HUES64 (cell line): ENCODE results near the gene REG3A.

Experiments
- H3K27ac ChIP-seq: 2 replicates; pipeline ENCODE4 v1.7.0; 2013; ENCODE audit warnings: low read depth, low read length, inconsistent platforms
- H3K27me3 ChIP-seq: 2 replicates; pipeline ENCODE4 v1.6.1; 2013; ENCODE audit warnings: mild to moderate bottlenecking, low read length; ENCODE audit not compliant: insufficient read depth
- H3K36me3 ChIP-seq: 2 replicates; pipeline ENCODE4 v1.6.1; 2013; ENCODE audit warnings: mild to moderate bottlenecking, low read length; ENCODE audit not compliant: insufficient read depth
- H3K4me1 ChIP-seq: 2 replicates; pipeline ENCODE4 v1.6.1; 2013; ENCODE audit warnings: mild to moderate bottlenecking, low read length, moderate library complexity; ENCODE audit not compliant: insufficient read depth
- H3K4me3 ChIP-seq: 2 replicates; pipeline ENCODE4 v1.5.1; 2013; ENCODE audit warnings: mild to moderate bottlenecking, low read length, moderate library complexity
- H3K9ac ChIP-seq: 2 replicates; pipeline ENCODE4 v1.6.1; 2013; ENCODE audit warnings: mild to moderate bottlenecking, low read depth, low read length
- H3K9me3 ChIP-seq: 2 replicates; pipeline ENCODE4 v1.6.1; 2013; ENCODE audit warnings: low read depth, low read length; ENCODE audit not compliant: insufficient read depth
- WGBS: fragments of 150-250, 120-280 bp; methylation state at CpG from one replicate; pipeline ENCODE4 v1.1.7; 2013; ENCODE audit warnings: missing lambda C conversion rate; 5-methylcytosine and 5-hydroxymethylcytosine counted together

REG3A gene

GRCh38 chr2:79162132-79162531 lies 2.6 kb upstream of the REG3A start:
- 80% methylated on average over 2 of the region's 2 CpGs for WGBS
- no peaks in the 10 kb centered on the region for H3K27me3 ChIP-seq
- H3K4me3 ChIP-seq, result no peak overlapping the region
- H3K4me1 ChIP-seq, result no peaks in the 10 kb centered on the region
- no peaks in the 10 kb centered on the region for H3K36me3 ChIP-seq
- no peak overlapping the region for H3K9ac ChIP-seq
- H3K9me3 ChIP-seq, result no peaks in the 10 kb centered on the region
- no peak overlapping the region for H3K27ac ChIP-seq

GRCh38 chr2:79159030-79159429 lies 523 bp downstream of the REG3A start:
- Histone ChIP-seq H3K27me3 (no peaks in the 10 kb centered on the region), H3K9me3 (no peaks in the 10 kb centered on the region), H3K4me1 (no peaks in the 10 kb centered on the region), H3K9ac (no peak overlapping the region), H3K4me3 (no peak overlapping the region), H3K36me3 (no peaks in the 10 kb centered on the region), H3K27ac (no peak overlapping the region)
- 91% methylated on average over 2 of the region's 2 CpGs for WGBS

GRCh38 chr2:79155826-79156476 lies 3.6 kb downstream of the REG3A start:
- Histone ChIP-seq H3K27me3 (no peaks in the 10 kb centered on the region), H3K9me3 (no peaks in the 10 kb centered on the region), H3K36me3 (no peaks in the 10 kb centered on the region), H3K9ac (no peak overlapping the region), H3K4me3 (no peak overlapping the region), H3K4me1 (no peaks in the 10 kb centered on the region), H3K27ac (no peak overlapping the region)
- 94% methylated on average over 2 of the region's 2 CpGs for WGBS

GRCh38 chr2:79139423-79139822 lies 20.1 kb downstream of the REG3A start:
- no peaks in the 10 kb centered on the region for H3K4me1 ChIP-seq
- no peak overlapping the region for H3K4me3 ChIP-seq
- H3K9me3 ChIP-seq, result no peaks in the 10 kb centered on the region
- no peaks in the 10 kb centered on the region for H3K27me3 ChIP-seq
- no peaks in the 10 kb centered on the region for H3K36me3 ChIP-seq
- H3K9ac ChIP-seq, result no peak overlapping the region
- H3K27ac ChIP-seq, result no peak overlapping the region

- 90% methylated on average over 3 of the region's 3 CpGs for WGBS
- Histone ChIP-seq H3K27ac (no peak overlapping the region), H3K9ac (no peak overlapping the region), H3K36me3 (no peaks in the 10 kb centered on the region), H3K4me1 (no peaks in the 10 kb centered on the region), H3K9me3 (no peaks in the 10 kb centered on the region), H3K27me3 (no peaks in the 10 kb centered on the region), H3K4me3 (no peak overlapping the region)
Measured at GRCh38 chr2:79138385-79138784, 21.2 kb downstream of the REG3A start.

GRCh38 chr2:79131687-79132086 lies 27.9 kb downstream of the REG3A start:
- Histone ChIP-seq H3K4me1 (no peaks in the 10 kb centered on the region), H3K36me3 (no peaks in the 10 kb centered on the region), H3K27ac (no peak overlapping the region), H3K9ac (no peak overlapping the region), H3K4me3 (no peak overlapping the region), H3K27me3 (no peaks in the 10 kb centered on the region), H3K9me3 (no peaks in the 10 kb centered on the region)
- 90% methylated on average over 4 of the region's 4 CpGs for WGBS

- Histone ChIP-seq H3K4me1 (no peaks in the 10 kb centered on the region), H3K36me3 (no peaks in the 10 kb centered on the region), H3K27ac (no peak overlapping the region), H3K4me3 (no peak overlapping the region), H3K9ac (no peak overlapping the region), H3K9me3 (no peaks in the 10 kb centered on the region), H3K27me3 (no peaks in the 10 kb centered on the region)
Measured at GRCh38 chr2:79129804-79130203, 29.7 kb downstream of the REG3A start.

GRCh38 chr2:79129260-79129659 lies 30.3 kb downstream of the REG3A start:
- H3K9me3 ChIP-seq, result no peaks in the 10 kb centered on the region
- no peaks in the 10 kb centered on the region for H3K36me3 ChIP-seq
- no peak overlapping the region for H3K9ac ChIP-seq
- no peaks in the 10 kb centered on the region for H3K27me3 ChIP-seq
- H3K27ac ChIP-seq, result no peak overlapping the region
- no peak overlapping the region for H3K4me3 ChIP-seq
- WGBS, result 95% methylated on average over 6 of the region's 6 CpGs
- no peaks in the 10 kb centered on the region for H3K4me1 ChIP-seq

- Histone ChIP-seq H3K27me3 (no peaks in the 10 kb centered on the region), H3K27ac (no peak overlapping the region), H3K9ac (no peak overlapping the region), H3K4me3 (no peak overlapping the region), H3K36me3 (no peaks in the 10 kb centered on the region), H3K9me3 (no peaks in the 10 kb centered on the region), H3K4me1 (no peaks in the 10 kb centered on the region)
- 91% methylated on average over 2 of the region's 3 CpGs for WGBS
Measured at GRCh38 chr2:79128406-79128805, 31.1 kb downstream of the REG3A start.

- H3K9ac ChIP-seq, result no peak overlapping the region
- no peak overlapping the region for H3K4me3 ChIP-seq
- no peaks in the 10 kb centered on the region for H3K27me3 ChIP-seq
- H3K4me1 ChIP-seq, result no peaks in the 10 kb centered on the region
- no peak overlapping the region for H3K27ac ChIP-seq
- no peaks in the 10 kb centered on the region for H3K36me3 ChIP-seq
- WGBS, result 95% methylated on average over 3 of the region's 3 CpGs
- no peaks in the 10 kb centered on the region for H3K9me3 ChIP-seq
Measured at GRCh38 chr2:79125721-79125985, 33.9 kb downstream of the REG3A start.

- Histone ChIP-seq H3K27me3 (no peaks in the 10 kb centered on the region), H3K36me3 (no peaks in the 10 kb centered on the region), H3K9me3 (no peaks in the 10 kb centered on the region), H3K4me3 (no peak overlapping the region), H3K4me1 (no peaks in the 10 kb centered on the region), H3K9ac (no peak overlapping the region), H3K27ac (no peak overlapping the region)
- 91% methylated on average over 8 of the region's 9 CpGs for WGBS
Measured at GRCh38 chr2:79124907-79125720, 34.4 kb downstream of the REG3A start.

GRCh38 chr2:79122676-79123075 lies 36.9 kb downstream of the REG3A start:
- no peak overlapping the region for H3K9ac ChIP-seq
- no peak overlapping the region for H3K27ac ChIP-seq
- 99% methylated on average over 2 of the region's 2 CpGs for WGBS
- no peaks in the 10 kb centered on the region for H3K4me1 ChIP-seq
- no peaks in the 10 kb centered on the region for H3K27me3 ChIP-seq
- no peaks in the 10 kb centered on the region for H3K36me3 ChIP-seq
- H3K9me3 ChIP-seq, result no peaks in the 10 kb centered on the region
- H3K4me3 ChIP-seq, result no peak overlapping the region
